ENCODE measurements around the gene TESMIN.

DNA sequence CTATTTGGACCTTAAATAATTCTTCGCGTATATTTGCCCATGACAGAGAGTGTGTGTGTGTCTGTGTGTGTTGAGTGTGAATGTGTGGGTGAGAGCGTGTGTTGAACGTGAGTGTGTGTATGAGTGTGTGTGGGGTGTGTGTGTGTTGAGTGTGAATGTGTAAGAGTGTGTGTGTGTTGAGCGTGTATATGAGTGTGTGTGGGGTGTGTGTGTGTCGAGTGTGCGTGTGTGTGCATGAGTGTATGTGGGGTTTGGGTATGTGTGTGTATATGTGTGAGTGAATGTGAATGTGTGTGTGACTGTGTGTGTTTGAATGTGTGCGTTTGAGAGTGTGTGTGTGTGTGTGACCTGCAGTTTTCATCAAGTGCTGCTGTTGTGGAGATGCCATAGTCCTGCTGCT is 40.2 kb downstream of the TESMIN start:
- TF ChIP-seq, protein P1, sequence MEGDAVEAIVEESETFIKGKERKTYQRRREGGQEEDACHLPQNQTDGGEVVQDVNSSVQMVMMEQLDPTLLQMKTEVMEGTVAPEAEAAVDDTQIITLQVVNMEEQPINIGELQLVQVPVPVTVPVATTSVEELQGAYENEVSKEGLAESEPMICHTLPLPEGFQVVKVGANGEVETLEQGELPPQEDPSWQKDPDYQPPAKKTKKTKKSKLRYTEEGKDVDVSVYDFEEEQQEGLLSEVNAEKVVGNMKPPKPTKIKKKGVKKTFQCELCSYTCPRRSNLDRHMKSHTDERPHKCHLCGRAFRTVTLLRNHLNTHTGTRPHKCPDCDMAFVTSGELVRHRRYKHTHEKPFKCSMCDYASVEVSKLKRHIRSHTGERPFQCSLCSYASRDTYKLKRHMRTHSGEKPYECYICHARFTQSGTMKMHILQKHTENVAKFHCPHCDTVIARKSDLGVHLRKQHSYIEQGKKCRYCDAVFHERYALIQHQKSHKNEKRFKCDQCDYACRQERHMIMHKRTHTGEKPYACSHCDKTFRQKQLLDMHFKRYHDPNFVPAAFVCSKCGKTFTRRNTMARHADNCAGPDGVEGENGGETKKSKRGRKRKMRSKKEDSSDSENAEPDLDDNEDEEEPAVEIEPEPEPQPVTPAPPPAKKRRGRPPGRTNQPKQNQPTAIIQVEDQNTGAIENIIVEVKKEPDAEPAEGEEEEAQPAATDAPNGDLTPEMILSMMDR (IDR thresholded peaks at IDR 0.05): no peak
- no peak for TF ChIP-seq POLR2A (IDR thresholded peaks at IDR 0.05)

All from upper lobe of left lung (tissue), 4 donors.